Activated CD4-positive, alpha-beta T cell treated with anti-CD3 and anti-CD28 coated beads for 36 hours (primary cell): Measurements from ENCODE around the gene COL11A1. TPM values are rescaled to one million over a fixed set of nuclear protein-coding genes. Genes with fewer than 3 reads are reported as not detected.

Source experiments
- ATAC-seq: fragments of 200-7000 bp; cut with Tn5 transposase; one replicate; pipeline ENCODE4 v1.10.0; 2021; ENCODE audit warnings: mild to moderate bottlenecking, moderate library complexity
- CTCF ChIA-PET: fragments of 350-600 bp; sonication (Branson Sonifier 250); formaldehyde crosslinking; loops from one replicate; lab custom pipeline; 2021; ENCODE audit warnings: antibody characterized with exemption; lab: Charles Lee
- POLR2A ChIA-PET: fragments of 350-600 bp; sonication (Branson Sonifier 250); formaldehyde crosslinking; loops from one replicate; lab custom pipeline; 2021; ENCODE audit warnings: antibody characterized with exemption, inconsistent platforms; lab: Charles Lee
- DNase-seq: peaks from one replicate; pipeline ENCODE4 v3.0.0-alpha.2; 2020
- H3K27ac Mint-ChIP-seq: one replicate; pipeline ENCODE4 v1.8.0; 2021; ENCODE audit warnings: mixed read lengths
- H3K27me3 Mint-ChIP-seq: one replicate; pipeline ENCODE4 v1.8.0; 2021; ENCODE audit warnings: mixed read lengths
- H3K36me3 Mint-ChIP-seq: one replicate; pipeline ENCODE4 v1.8.0; 2021; ENCODE audit warnings: low read depth, mixed read lengths
- H3K4me1 Mint-ChIP-seq: one replicate; pipeline ENCODE4 v1.8.0; 2021; ENCODE audit warnings: mixed read lengths
- H3K4me3 Mint-ChIP-seq: one replicate; pipeline ENCODE4 v1.8.0; 2021; ENCODE audit warnings: mild to moderate bottlenecking, moderate library complexity, mixed read lengths
- H3K9me3 Mint-ChIP-seq: one replicate; pipeline ENCODE4 v1.8.0; 2021; ENCODE audit warnings: low read depth, mixed read lengths
- intact Hi-C, 2 experiments: fragments of 100-400 bp; cut with DNase I in 1 of 2; cut with micrococcal nuclease in 1 of 2; formaldehyde crosslinking; loops; one replicate each; pipeline versions ENCODE4 v1.14.2 to v1.15.1; 2022 to 2024; cut with DNase I, micrococcal nuclease
- total RNA-seq, 2 experiments: library from RNA; stranded (reverse); gene quantifications; one replicate each; pipeline ENCODE4 v1.2.3, GENCODE V29; 2021

The COL11A1 gene
- total RNA-seq, 2 experiments from 2014 or later = not detected

GRCh38 chr1:102896286-102896685 is 212.0 kb downstream of the COL11A1 start:
- DNase-seq (no peak), ATAC-seq (no peak)
- Mint-ChIP-seq H3K27me3 (no peaks in the 10 kb centered on the region), H3K4me1 (no peaks in the 10 kb centered on the region), H3K4me3 (no peak overlapping the region), H3K27ac (no peak overlapping the region), H3K36me3 (no peaks in the 10 kb centered on the region), H3K9me3 (no peaks in the 10 kb centered on the region)
- ChIA-PET POLR2A (no interaction called here), CTCF (no interaction called here)
- intact Hi-C loops = no loop called here

DNA sequence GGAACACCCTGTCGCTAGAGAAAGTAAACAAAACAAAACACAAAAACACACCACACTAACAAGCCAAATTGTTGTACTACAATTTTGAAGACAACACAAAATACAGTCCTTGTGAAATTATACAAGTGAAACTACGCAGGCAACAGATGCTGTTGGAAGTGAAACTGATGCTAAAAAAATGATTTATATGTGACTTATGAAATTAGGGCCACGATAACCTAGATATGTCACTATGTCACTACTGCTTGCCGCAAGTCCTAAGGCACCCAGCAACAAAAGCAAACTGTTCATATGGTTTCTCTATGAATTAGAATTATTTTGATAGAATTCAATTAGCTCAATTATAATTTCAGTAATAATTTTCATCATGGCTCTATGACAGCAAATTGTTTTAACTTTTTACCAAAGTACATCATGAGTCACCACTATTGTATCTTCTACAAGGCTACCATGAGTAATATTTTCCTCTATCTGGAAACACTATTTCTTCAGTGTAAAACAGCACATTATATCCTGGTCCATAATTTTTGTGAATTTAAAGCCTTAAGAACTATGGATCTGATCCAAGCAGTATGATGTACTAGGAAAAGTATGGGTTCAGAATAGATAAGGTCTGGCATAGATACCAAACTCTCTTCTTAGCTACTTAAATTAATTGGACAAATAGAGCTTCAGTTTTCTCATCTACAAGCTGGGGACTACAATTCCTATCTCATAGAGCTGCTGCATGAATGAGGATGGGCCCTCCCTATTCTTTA is 216.3 kb downstream of the COL11A1 start:
- H3K9me3 Mint-ChIP-seq = no peaks in the 10 kb centered on the region
- ChIA-PET POLR2A (no interaction called here), CTCF (no interaction called here)
- H3K36me3 Mint-ChIP-seq = no peaks in the 10 kb centered on the region
- intact Hi-C loops = no loop called here
- H3K4me1 Mint-ChIP-seq = no peaks in the 10 kb centered on the region
- no peak overlapping the region for H3K4me3 Mint-ChIP-seq
- DNase-seq = no peak
- H3K27ac Mint-ChIP-seq = no peak overlapping the region
- no peak for ATAC-seq
- no peaks in the 10 kb centered on the region for H3K27me3 Mint-ChIP-seq

GRCh38 chr1:102886638-102887037 is 221.7 kb downstream of the COL11A1 start:
- intact Hi-C loops = no loop called here
- Mint-ChIP-seq H3K4me1 (no peaks in the 10 kb centered on the region), H3K27me3 (no peaks in the 10 kb centered on the region), H3K36me3 (no peaks in the 10 kb centered on the region), H3K4me3 (no peak overlapping the region), H3K9me3 (no peaks in the 10 kb centered on the region), H3K27ac (no peak overlapping the region)
- ATAC-seq (no peak), DNase-seq (no peak)
- ChIA-PET CTCF (no interaction called here), POLR2A (no interaction called here)

DNA sequence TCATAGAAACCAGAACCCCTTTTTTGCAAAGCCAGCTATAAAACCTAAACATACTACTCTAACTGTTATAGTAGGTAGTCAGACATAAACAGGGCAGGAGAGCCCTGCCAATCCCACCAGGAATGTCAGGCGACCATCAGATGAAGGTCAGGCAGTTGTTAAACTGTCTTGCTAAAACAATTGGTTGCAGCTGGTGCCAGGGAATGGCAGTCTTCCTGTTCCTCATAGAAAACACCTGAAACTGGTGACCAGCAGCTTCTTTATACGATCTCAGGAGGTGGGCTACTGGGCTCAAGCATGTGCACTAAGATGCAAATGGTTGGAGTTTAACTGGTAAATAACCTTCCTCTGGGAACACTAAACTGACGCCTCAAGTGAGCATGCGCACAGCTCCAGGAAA is 224.1 kb downstream of the COL11A1 start:
- H3K4me1 Mint-ChIP-seq = no peaks in the 10 kb centered on the region
- DNase-seq (no peak), ATAC-seq (no peak)
- no peaks in the 10 kb centered on the region for H3K36me3 Mint-ChIP-seq
- H3K27me3 Mint-ChIP-seq = no peaks in the 10 kb centered on the region
- POLR2A ChIA-PET = no interaction called here
- CTCF ChIA-PET = no interaction called here
- H3K4me3 Mint-ChIP-seq = no peak overlapping the region
- no peaks in the 10 kb centered on the region for H3K9me3 Mint-ChIP-seq
- H3K27ac Mint-ChIP-seq = no peak overlapping the region
- intact Hi-C loops = no loop called here

DNA sequence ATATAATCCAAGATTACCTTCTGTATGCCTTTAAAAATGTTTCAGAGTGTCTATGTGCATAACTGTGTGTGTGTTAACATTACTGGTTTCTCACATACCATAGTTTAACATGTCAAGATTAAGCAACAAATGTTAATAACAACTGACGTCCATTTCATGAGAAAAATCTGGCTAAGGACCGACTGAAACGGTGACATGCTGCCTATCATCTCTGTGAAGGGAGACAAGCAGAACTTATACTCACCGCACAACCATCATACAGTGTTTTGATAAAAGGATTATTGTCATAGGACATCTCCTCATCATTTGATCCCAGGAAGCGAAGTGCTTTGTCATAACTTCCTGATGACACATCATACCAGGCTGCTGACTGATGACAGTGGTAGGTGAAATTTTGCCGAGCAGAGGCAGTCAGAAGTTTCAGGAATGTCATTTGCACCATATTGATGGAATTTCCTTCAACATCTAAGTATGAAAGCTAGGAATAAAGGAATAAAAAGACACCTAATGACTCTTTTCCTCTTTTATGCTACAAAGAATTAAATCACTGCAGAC is 228.8 kb downstream of the COL11A1 start:
- POLR2A ChIA-PET = no interaction called here
- no peak overlapping the region for H3K27ac Mint-ChIP-seq
- H3K4me3 Mint-ChIP-seq = no peak overlapping the region
- no peaks in the 10 kb centered on the region for H3K36me3 Mint-ChIP-seq
- intact Hi-C loops = no loop called here
- no peak for DNase-seq
- ATAC-seq = no peak
- no peaks in the 10 kb centered on the region for H3K27me3 Mint-ChIP-seq
- CTCF ChIA-PET = no interaction called here
- no peaks in the 10 kb centered on the region for H3K9me3 Mint-ChIP-seq
- H3K4me1 Mint-ChIP-seq = no peaks in the 10 kb centered on the region

GRCh38 chr1:102875756-102876155 is 232.6 kb downstream of the COL11A1 start:
- DNase-seq (no peak), ATAC-seq (no peak)
- no peak overlapping the region for H3K4me3 Mint-ChIP-seq
- no peaks in the 10 kb centered on the region for H3K27me3 Mint-ChIP-seq
- peaks cover 3% of the 10 kb centered on the region for H3K9me3 Mint-ChIP-seq
- intact Hi-C loops = no loop called here
- POLR2A ChIA-PET = no interaction called here
- CTCF ChIA-PET = interaction anchor here (0.6 kb wide), 1 partner anchor 39 kb away, joined by 5 read pairs; no protein-coding TSS in a partner anchor
- H3K4me1 Mint-ChIP-seq = no peaks in the 10 kb centered on the region
- no peaks in the 10 kb centered on the region for H3K36me3 Mint-ChIP-seq
- no peak overlapping the region for H3K27ac Mint-ChIP-seq

DNA sequence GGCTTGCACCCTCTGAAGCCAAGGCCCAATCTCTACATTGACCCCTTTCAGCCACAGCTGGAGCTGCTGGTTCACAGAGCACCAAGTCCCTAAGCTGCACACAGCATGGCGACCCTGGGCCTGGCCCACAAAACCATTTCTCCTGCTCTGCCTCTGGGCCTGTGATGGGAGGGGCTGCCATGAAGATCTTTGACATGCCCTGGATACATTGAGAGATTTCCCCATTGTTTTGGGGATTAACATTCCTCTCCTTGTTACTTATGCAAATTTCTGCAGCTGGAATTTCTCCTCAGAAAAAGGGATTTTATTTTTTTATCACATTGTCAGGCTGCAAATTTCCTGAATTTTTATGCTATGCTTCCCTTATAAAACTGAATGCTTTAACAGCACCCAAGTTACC is 235.8 kb downstream of the COL11A1 start:
- no peak for DNase-seq
- intact Hi-C loops = no loop called here
- CTCF ChIA-PET = no interaction called here
- ATAC-seq = no peak
- Mint-ChIP-seq H3K27me3 (no peaks in the 10 kb centered on the region), H3K36me3 (no peaks in the 10 kb centered on the region), H3K27ac (no peak overlapping the region), H3K4me3 (no peak overlapping the region), H3K9me3 (peaks cover 14% of the 10 kb centered on the region), H3K4me1 (no peaks in the 10 kb centered on the region)
- POLR2A ChIA-PET = no interaction called here

GRCh38 chr1:102872097-102872496 is 236.2 kb downstream of the COL11A1 start:
- no peak for ATAC-seq
- no peak for DNase-seq
- intact Hi-C loops = no loop called here
- ChIA-PET CTCF (no interaction called here), POLR2A (no interaction called here)
- H3K27ac Mint-ChIP-seq = no peak overlapping the region
- H3K36me3 Mint-ChIP-seq = no peaks in the 10 kb centered on the region
- no peaks in the 10 kb centered on the region for H3K27me3 Mint-ChIP-seq
- no peak overlapping the region for H3K4me3 Mint-ChIP-seq
- no peaks in the 10 kb centered on the region for H3K4me1 Mint-ChIP-seq
- H3K9me3 Mint-ChIP-seq = peaks cover 17% of the 10 kb centered on the region

- Mint-ChIP-seq H3K9me3 (peaks cover 12% of the 10 kb centered on the region), H3K27me3 (no peaks in the 10 kb centered on the region), H3K36me3 (no peaks in the 10 kb centered on the region), H3K27ac (no peak overlapping the region), H3K4me1 (no peaks in the 10 kb centered on the region), H3K4me3 (no peak overlapping the region)
- intact Hi-C loops = no loop called here
- ChIA-PET POLR2A (no interaction called here), CTCF (interaction anchor here (0.7 kb wide), 1 partner anchor 25 kb away, joined by 3 read pairs; no protein-coding TSS in a partner anchor)
- ATAC-seq (no peak), DNase-seq (no peak)
Observed at GRCh38 chr1:102863704-102864103, 244.6 kb downstream of the COL11A1 start.

DNA sequence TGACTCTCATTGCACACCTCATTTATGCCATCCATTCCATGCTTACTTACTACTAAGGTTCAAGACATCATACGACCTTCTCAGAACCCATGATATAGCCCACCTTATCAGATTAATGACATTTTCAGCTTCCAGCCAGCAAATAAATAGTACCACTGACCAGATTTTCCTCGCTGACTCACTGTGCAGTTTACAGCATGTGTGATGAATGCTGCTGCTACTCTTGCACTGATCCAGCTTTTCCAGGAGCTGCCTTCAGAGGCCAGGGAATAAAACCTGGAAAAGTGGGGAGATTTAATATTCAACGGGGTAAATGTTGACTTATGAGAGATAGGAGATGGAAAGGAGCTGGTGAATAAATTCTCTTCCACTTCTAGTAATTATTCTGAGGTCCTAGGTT is 247.1 kb downstream of the COL11A1 start:
- no peak for ATAC-seq
- H3K9me3 Mint-ChIP-seq = peaks cover 8% of the 10 kb centered on the region
- POLR2A ChIA-PET = no interaction called here
- CTCF ChIA-PET = no interaction called here
- H3K4me1 Mint-ChIP-seq = no peaks in the 10 kb centered on the region
- DNase-seq = no peak
- no peaks in the 10 kb centered on the region for H3K36me3 Mint-ChIP-seq
- no peak overlapping the region for H3K4me3 Mint-ChIP-seq
- no peaks in the 10 kb centered on the region for H3K27me3 Mint-ChIP-seq
- no peak overlapping the region for H3K27ac Mint-ChIP-seq
- intact Hi-C loops = no loop called here

DNA sequence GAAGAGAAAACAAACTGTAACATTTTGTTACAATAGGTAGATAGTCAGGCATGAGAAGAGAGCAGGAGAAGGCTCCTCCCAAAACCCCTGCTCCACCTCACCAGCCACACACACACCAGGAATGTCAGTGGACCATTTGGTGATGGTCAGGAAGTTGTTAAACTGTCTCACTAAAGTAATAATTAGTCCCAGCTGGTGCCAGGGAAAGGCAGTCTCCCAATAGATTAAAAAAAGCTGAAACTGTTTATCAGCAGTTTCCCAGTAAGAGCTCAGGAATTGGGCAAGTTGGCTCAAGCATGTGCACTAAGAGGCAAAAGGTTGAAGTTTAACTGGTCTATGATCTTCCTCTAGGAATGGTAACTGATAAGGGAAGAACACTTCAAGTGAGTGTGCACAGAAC is 249.6 kb downstream of the COL11A1 start:
- Mint-ChIP-seq H3K4me3 (no peak overlapping the region), H3K27me3 (no peaks in the 10 kb centered on the region), H3K36me3 (no peaks in the 10 kb centered on the region), H3K4me1 (no peaks in the 10 kb centered on the region), H3K9me3 (peaks cover 11% of the 10 kb centered on the region), H3K27ac (no peak overlapping the region)
- DNase-seq = no peak
- POLR2A ChIA-PET = no interaction called here
- intact Hi-C loops = no loop called here
- CTCF ChIA-PET = no interaction called here
- no peak for ATAC-seq

GRCh38 chr1:102857251-102857650 is 251.1 kb downstream of the COL11A1 start:
- POLR2A ChIA-PET = no interaction called here
- Mint-ChIP-seq H3K27me3 (no peaks in the 10 kb centered on the region), H3K27ac (no peak overlapping the region), H3K4me3 (no peak overlapping the region), H3K9me3 (peaks cover 13% of the 10 kb centered on the region), H3K4me1 (no peaks in the 10 kb centered on the region), H3K36me3 (no peaks in the 10 kb centered on the region)
- intact Hi-C loops = no loop called here
- ATAC-seq (no peak), DNase-seq (no peak)
- CTCF ChIA-PET = no interaction called here
